ENCODE data around the gene TOR4A. TPM values are rescaled to one million over a fixed set of nuclear protein-coding genes. Genes with fewer than 3 reads are reported as not detected.

TOR4A gene
- polyA plus RNA-seq, 2 of the 4 experiments (the other 2 are of a cell fraction) = 9.8 to 18.6 TPM

DNA sequence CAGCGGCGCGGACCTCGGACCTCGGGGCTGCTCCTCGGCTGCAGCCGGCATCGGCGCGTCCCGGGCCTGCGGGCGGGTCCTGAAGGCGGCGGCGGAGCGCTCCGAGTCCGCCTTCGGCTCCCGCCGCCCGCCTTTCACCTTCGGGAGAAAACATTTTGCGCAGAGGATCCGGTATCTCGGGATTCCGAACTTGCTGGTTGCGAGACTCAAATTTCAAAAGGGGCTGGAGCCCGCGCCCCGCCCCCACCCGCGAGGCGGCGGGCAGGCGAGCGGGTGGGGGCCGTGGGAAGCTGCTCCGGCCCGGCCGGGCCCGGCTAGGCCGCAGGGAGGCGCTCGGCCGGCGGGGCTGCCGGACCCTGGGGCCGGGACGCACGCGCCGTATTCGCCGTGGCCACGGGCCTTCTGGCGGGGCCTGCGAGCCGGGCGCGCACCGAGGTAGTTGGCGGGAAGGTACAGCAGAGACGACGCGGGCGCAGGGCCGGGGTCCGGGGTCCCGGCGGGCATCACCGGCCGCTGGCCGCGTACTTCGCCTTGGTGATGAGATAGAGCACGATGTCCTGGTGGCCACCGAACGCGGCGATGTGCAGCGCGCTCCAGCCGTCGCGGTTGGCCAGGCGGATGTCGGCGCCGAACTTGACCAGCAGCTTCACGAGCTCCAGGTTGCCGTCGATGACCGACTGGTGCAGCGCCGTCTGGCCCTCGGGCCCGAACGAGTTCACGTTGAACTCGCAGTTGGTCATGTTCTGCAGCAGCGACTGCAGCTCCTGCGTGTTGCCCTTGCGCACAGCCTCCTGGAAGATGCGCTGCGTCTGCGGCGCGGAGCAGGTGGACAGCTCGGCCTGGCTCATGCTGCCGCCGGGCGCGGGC lies 23.8 kb downstream of the TOR4A start (continued):
- TF ChIP-seq RNF2 (IDR thresholded peaks at IDR 0.05; ENCODE audit: borderline replicate concordance, low read depth) = peak; percentile 72; the same call in 1 of the 2 replicates
- no peak for TF ChIP-seq PBX3 (IDR thresholded peaks at IDR 0.05)
- TF ChIP-seq, protein P1, sequence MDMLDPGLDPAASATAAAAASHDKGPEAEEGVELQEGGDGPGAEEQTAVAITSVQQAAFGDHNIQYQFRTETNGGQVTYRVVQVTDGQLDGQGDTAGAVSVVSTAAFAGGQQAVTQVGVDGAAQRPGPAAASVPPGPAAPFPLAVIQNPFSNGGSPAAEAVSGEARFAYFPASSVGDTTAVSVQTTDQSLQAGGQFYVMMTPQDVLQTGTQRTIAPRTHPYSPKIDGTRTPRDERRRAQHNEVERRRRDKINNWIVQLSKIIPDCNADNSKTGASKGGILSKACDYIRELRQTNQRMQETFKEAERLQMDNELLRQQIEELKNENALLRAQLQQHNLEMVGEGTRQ (IDR thresholded peaks at IDR 0.05) = no peak
- TF ChIP-seq ZNF302 (CRISPR knock-in tag; IDR thresholded peaks at IDR 0.05) = no peak
- no peak; a peak in 1 of 5 replicates for TF ChIP-seq RAD21 (conservative IDR thresholded peaks at IDR 0.05 in 1 of 2, IDR thresholded peaks at IDR 0.05 in 1 of 2)
- TF ChIP-seq EP300 (IDR thresholded peaks at IDR 0.05) = no peak
- TF ChIP-seq MAX (IDR thresholded peaks at IDR 0.05) = peak; percentile 94
- peak in 1 of 2 experiments; percentile 58; a peak in 3 of 5 replicates for TF ChIP-seq JUN (IDR thresholded peaks at IDR 0.05)
- no peak for TF ChIP-seq SREBF2 (IDR thresholded peaks at IDR 0.05)
- TF ChIP-seq BHLHE40 (IDR thresholded peaks at IDR 0.05; ENCODE audit: low read depth, low read length) = no peak
- TF ChIP-seq CBX8 (IDR thresholded peaks at IDR 0.05) = no peak
- no peak for TF ChIP-seq MYC (IDR thresholded peaks at IDR 0.05; ENCODE audit: borderline replicate concordance, low read length)
- TF ChIP-seq HOXB5 (CRISPR knock-in tag; IDR thresholded peaks at IDR 0.05) = 0 out of 2 replicates have a peak, but pooled peaks have one; percentile 17
- TF ChIP-seq, protein P2, sequence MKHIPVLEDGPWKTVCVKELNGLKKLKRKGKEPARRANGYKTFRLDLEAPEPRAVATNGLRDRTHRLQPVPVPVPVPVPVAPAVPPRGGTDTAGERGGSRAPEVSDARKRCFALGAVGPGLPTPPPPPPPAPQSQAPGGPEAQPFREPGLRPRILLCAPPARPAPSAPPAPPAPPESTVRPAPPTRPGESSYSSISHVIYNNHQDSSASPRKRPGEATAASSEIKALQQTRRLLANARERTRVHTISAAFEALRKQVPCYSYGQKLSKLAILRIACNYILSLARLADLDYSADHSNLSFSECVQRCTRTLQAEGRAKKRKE (CRISPR knock-in tag; IDR thresholded peaks at IDR 0.05; ENCODE audit: low read depth) = no peak
- TF ChIP-seq NR3C1 (IDR thresholded peaks at IDR 0.05) = no peak
- TF ChIP-seq RARB (CRISPR knock-in tag; IDR thresholded peaks at IDR 0.05) = no peak
- no peak for TF ChIP-seq CBX2 (IDR thresholded peaks at IDR 0.05; ENCODE audit: borderline replicate concordance, low read depth)
- no peak for TF ChIP-seq JUNB (IDR thresholded peaks at IDR 0.05)
- no peak for TF ChIP-seq KDM1A (IDR thresholded peaks at IDR 0.05; ENCODE audit: low read depth)
- TF ChIP-seq MAFK (IDR thresholded peaks at IDR 0.05; ENCODE audit: partially characterized antibody) = no peak
- no peak for TF ChIP-seq EHMT2 (IDR thresholded peaks at IDR 0.05; ENCODE audit: low read depth)
- TF ChIP-seq FOSB (CRISPR knock-in tag; IDR thresholded peaks at IDR 0.05) = no peak
- no peak for TF ChIP-seq HEYL (CRISPR knock-in tag; IDR thresholded peaks at IDR 0.05)
- TF ChIP-seq FOXS1 (CRISPR knock-in tag; IDR thresholded peaks at IDR 0.05) = no peak
- TF ChIP-seq RFX5 (IDR thresholded peaks at IDR 0.05) = no peak
- TF ChIP-seq ZC3H11A (IDR thresholded peaks at IDR 0.05) = no peak
- TF ChIP-seq ELK1 (IDR thresholded peaks at IDR 0.05; ENCODE audit: low read depth, low read length) = no peak
- TF ChIP-seq, protein P3, sequence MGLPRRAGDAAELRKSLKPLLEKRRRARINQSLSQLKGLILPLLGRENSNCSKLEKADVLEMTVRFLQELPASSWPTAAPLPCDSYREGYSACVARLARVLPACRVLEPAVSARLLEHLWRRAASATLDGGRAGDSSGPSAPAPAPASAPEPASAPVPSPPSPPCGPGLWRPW (IDR thresholded peaks at IDR 0.05) = no peak
- TF ChIP-seq NFE2L2 (conservative IDR thresholded peaks at IDR 0.05; ENCODE audit: low read length) = no peak
- TF ChIP-seq NPAS2 (CRISPR knock-in tag; IDR thresholded peaks at IDR 0.05; ENCODE audit: borderline replicate concordance) = no peak
- 0 out of 2 replicates have a peak, but pooled peaks have one; percentile 3 for TF ChIP-seq POLR2A (IDR thresholded peaks at IDR 0.05; ENCODE audit: low read length)
- TF ChIP-seq KDM5A (IDR thresholded peaks at IDR 0.05) = no peak
- TF ChIP-seq CEBPB (IDR thresholded peaks at IDR 0.05) = no peak
- TF ChIP-seq POLR2AphosphoS2 (conservative IDR thresholded peaks at IDR 0.05; ENCODE audit: low read length) = no peak
- no peak for TF ChIP-seq TFCP2L1 (CRISPR knock-in tag; IDR thresholded peaks at IDR 0.05)
- peak; percentile 47 for TF ChIP-seq CTCF (IDR thresholded peaks at IDR 0.05)
- TF ChIP-seq SMC3 (IDR thresholded peaks at IDR 0.05) = peak; percentile 30; the same call in 1 of the 3 replicates
- TF ChIP-seq TP53 (CRISPR knock-in tag; IDR thresholded peaks at IDR 0.05) = no peak
- no peak for TF ChIP-seq ESRRA (IDR thresholded peaks at IDR 0.05; ENCODE audit: borderline replicate concordance, low read length)
